GM18870 (cell line): ENCODE data around the gene PRDM16.

Experiments
- ATAC-seq: cut with Tn5 transposase; IDR thresholded peaks from one replicate; pipeline ENCODE4 v1.9.1; 2021; ENCODE audit warnings: moderate library complexity; ENCODE audit not compliant: unreplicated experiment

Gene PRDM16

GRCh38 chr1:3032371-3033039 is 36.5 kb upstream of the PRDM16 start:
- no peak for ATAC-seq

GRCh38 chr1:3033040-3033789 is 35.8 kb upstream of the PRDM16 start:
- no peak for ATAC-seq

GRCh38 chr1:3033790-3034090 is 35.3 kb upstream of the PRDM16 start:
- no peak for ATAC-seq

GRCh38 chr1:3034162-3034561 is 34.8 kb upstream of the PRDM16 start:
- ATAC-seq = no peak

- no peak for ATAC-seq
Measured at GRCh38 chr1:3034728-3035562, 34.1 kb upstream of the PRDM16 start.

GRCh38 chr1:3035563-3036446 is 33.2 kb upstream of the PRDM16 start:
- ATAC-seq = no peak

GRCh38 chr1:3036447-3037280 is 32.3 kb upstream of the PRDM16 start:
- ATAC-seq = no peak

GRCh38 chr1:3037281-3038040 is 31.5 kb upstream of the PRDM16 start:
- no peak for ATAC-seq

- ATAC-seq = no peak
Measured at GRCh38 chr1:3038113-3038551, 30.9 kb upstream of the PRDM16 start.

- ATAC-seq = no peak
Measured at GRCh38 chr1:3038571-3039181, 30.3 kb upstream of the PRDM16 start.

- ATAC-seq = no peak
Measured at GRCh38 chr1:3040004-3040403, 29.0 kb upstream of the PRDM16 start.

- ATAC-seq = no peak
Measured at GRCh38 chr1:3042481-3042880, 26.5 kb upstream of the PRDM16 start.

- ATAC-seq = no peak
Measured at GRCh38 chr1:3049164-3049563, 19.8 kb upstream of the PRDM16 start.

- no peak for ATAC-seq
Measured at GRCh38 chr1:3049905-3050304, 19.1 kb upstream of the PRDM16 start.

- no peak for ATAC-seq
Measured at GRCh38 chr1:3050603-3051002, 18.4 kb upstream of the PRDM16 start.

GRCh38 chr1:3051270-3052268 is 17.4 kb upstream of the PRDM16 start:
- ATAC-seq = no peak

- ATAC-seq = no peak
Measured at GRCh38 chr1:3052501-3052900, 16.5 kb upstream of the PRDM16 start.
